NCI-H526 (cell line): ENCODE measurements around the gene EIF2AK3.

Source experiments
- DNase-seq, 2 experiments: peaks; one replicate each; lab custom pipeline; 2025; lab: John Stamatoyannopoulos, UW

The EIF2AK3 gene

DNA sequence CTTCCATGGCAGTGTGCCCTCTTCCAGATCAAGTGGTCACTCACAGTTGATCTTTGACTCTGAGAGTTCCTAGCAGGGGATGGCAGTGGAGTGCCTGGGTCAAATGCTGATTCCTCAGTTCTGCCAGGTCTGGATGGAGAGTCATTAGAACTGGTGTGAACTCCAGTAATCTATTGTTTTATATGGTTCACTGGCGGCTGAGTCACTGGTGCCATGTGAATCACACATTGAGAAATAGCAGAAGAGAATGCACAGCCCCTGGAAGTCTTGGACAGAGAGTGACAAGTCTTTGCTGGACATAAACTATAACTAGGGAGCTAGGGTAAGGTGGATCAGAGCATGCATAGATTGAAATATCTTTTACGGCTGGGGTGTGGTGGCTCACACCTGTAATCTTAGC, 86.9 kb downstream of the EIF2AK3 start:
- no peak for DNase-seq

GRCh38 chr2:88538362-88538917, 88.8 kb downstream of the EIF2AK3 start:
- DNase-seq = no peak

GRCh38 chr2:88537640-88538039, 89.6 kb downstream of the EIF2AK3 start:
- no peak for DNase-seq

- DNase-seq = no peak
These were observed 97.2 kb downstream of the EIF2AK3 start for GRCh38 chr2:88530081-88530480.

- no peak for DNase-seq
These were observed 105.7 kb downstream of the EIF2AK3 start for GRCh38 chr2:88521445-88522073.

GRCh38 chr2:88517759-88518201, 109.5 kb downstream of the EIF2AK3 start:
- DNase-seq = no peak
